Islet of Langerhans (tissue), 1 donor: ENCODE measurements around the gene E2F3.

Experiments used
- FAIRE-seq: peaks from one replicate; lab custom pipeline; 2011; peaks lifted over from hg19 to GRCh38; lab: Jason Lieb, UNC

The E2F3 gene

GRCh38 chr6:20534295-20535262 lies 132.9 kb downstream of the E2F3 start, which contains the start of gene CDKAL1:
TSS of gene CDKAL1 (plus strand) at chr6:20534457. CDS start at chr6:20546351, 11,894 bp downstream.
- FAIRE-seq = peak; percentile 94

DNA sequence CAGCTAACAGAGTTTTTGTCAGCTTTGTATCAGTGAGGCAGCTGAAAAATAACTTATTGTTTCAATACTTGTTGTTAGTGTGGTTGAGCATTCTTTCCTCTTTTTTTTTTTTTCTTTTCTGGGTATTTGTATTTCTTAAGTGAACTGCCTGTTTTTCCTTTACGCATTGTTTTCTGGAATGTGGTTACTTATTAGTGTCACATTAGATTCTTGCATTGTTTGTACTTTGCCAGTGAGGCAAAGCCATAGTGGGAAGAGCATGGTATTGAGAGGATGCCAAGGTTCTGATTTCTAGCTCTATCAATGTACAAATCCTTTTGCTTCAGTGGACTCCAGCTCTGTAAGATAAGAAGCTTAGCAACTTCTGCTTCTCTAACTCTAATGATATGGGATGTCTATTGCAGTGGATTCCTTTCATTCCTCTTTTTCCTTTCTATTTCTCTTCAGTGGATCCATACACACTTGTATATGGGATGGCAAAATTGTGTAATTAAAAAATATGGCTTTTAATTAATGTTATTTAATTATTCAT lies 136.5 kb downstream of the E2F3 start:
- no peak for FAIRE-seq

GRCh38 chr6:20538907-20539306 lies 137.2 kb downstream of the E2F3 start:
- FAIRE-seq = no peak

DNA sequence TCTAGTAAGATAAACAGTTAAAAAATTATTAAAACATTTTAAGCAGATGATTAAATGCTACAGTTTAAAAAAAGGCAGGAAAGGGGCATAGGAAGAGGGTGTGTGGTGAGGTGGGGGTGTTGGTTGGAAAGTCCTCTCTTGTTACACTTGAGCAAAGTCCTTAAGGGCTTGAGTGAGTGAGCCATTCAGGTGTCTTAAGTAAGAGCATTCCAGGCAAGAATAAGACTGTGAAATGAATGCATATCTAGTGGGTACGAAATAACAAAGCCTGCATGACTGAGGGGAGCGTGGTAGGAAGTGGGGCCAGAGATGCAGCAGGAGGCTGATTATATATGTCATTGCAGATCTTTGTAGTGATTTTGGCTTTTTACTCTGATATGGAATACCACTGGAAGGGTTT lies 137.7 kb downstream of the E2F3 start:
- FAIRE-seq = no peak

DNA sequence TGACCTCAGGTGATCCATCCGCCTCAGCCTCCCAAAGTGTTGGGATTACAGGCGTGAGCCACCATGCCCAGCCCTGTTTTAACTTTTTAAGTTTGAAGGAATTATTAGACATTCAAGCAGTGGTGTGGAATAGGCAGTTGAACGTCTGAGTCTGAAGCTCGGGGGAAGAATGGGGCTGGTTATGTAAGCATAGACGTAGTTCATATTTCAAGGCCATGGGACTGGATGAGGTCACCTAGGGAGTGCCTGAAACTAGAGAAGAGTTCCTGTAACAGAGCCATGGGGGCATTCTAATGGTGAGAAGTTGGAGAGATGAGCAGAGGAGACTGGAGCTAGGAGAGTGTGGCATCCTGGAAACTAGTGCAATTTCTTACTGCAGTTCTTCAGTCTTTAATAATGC lies 139.0 kb downstream of the E2F3 start:
- no peak for FAIRE-seq

DNA sequence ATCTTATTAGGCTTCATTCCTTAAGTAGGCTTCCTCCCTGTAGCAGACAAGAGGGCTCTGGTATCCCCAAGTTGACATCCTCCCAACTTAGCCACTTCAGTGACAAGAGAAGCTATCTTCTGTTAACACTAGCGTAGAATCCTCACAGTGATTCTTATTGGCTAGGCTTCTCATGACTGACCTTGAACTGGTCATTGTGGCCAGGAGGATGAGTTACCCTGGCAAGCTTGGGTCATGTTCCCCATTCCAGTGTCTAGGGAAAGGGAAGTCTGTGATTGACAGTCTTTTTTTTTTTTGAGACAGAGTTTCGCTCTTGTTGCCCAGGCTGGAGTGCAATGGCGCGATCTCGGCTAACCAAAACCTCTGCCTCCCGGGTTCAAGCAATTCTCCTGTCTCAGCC lies 139.7 kb downstream of the E2F3 start:
- FAIRE-seq = no peak

GRCh38 chr6:20542927-20543602 lies 141.4 kb downstream of the E2F3 start:
- FAIRE-seq = no peak
